Measurements from ENCODE around the gene NHERF1.
A peak's percentile ranks its signal among the peaks of the same experiment; 100 is the strongest.

Gene NHERF1

GRCh38 chr17:74775409-74776043, 27.1 kb downstream of the NHERF1 start:
- Histone ChIP-seq H3K9ac (peak overlapping the region; percentile 56), H2AFZ (ENCODE audit: low read depth) (peak overlapping the region; percentile 67; the same call in 1 of the 2 replicates), H4K20me1 (ENCODE audit: insufficient read depth) (no peaks in the 10 kb centered on the region), H3K27me3 (ENCODE audit: insufficient read depth, low read depth) (no peaks in the 10 kb centered on the region), H3K36me3 (ENCODE audit: insufficient read depth) (no peaks in the 10 kb centered on the region; the same call in 1 of the 2 replicates), H3K4me1 (ENCODE audit: low read depth, poor library complexity, severe bottlenecking) (peaks cover 37% of the 10 kb centered on the region), H3K4me3 (IDR thresholded peaks at IDR 0.05; ENCODE audit: insufficient read depth, low read depth, low read length) (no peak overlapping the region), H3K4me2 (peak overlapping the region; percentile 98), H3K79me2 (ENCODE audit: insufficient read depth, low read depth) (peaks cover 36% of the 10 kb centered on the region), H3K27ac (no peak overlapping the region)
- TF ChIP-seq CTCF (conservative IDR thresholded peaks at IDR 0.05; ENCODE audit: low read depth, low read length): no peak

- peaks cover 41% of the 10 kb centered on the region for H3K4me1 ChIP-seq (ENCODE audit: low read depth, poor library complexity, severe bottlenecking)
- H2AFZ ChIP-seq (ENCODE audit: low read depth): peak within 1 kb of the TSS; percentile 67; the same call in 1 of the 2 replicates
- peak within 1 kb of the TSS; percentile 56 for H3K9ac ChIP-seq
- no peak for TF ChIP-seq CTCF (conservative IDR thresholded peaks at IDR 0.05; ENCODE audit: low read depth, low read length)
- no peaks in the 10 kb centered on the region for H3K27me3 ChIP-seq (ENCODE audit: insufficient read depth, low read depth)
- peaks cover 36% of the 10 kb centered on the region for H3K79me2 ChIP-seq (ENCODE audit: insufficient read depth, low read depth)
- no peak within 1 kb of the TSS for H3K4me3 ChIP-seq (IDR thresholded peaks at IDR 0.05; ENCODE audit: insufficient read depth, low read depth, low read length)
- H3K27ac ChIP-seq: no peak within 1 kb of the TSS
- H3K4me2 ChIP-seq: peak within 1 kb of the TSS; percentile 98
- no peaks in the 10 kb centered on the region for H4K20me1 ChIP-seq (ENCODE audit: insufficient read depth)
- H3K36me3 ChIP-seq (ENCODE audit: insufficient read depth): no peaks in the 10 kb centered on the region; the same call in 1 of the 2 replicates
These were observed 27.9 kb downstream of the NHERF1 start, which contains the start of gene NAT9 for GRCh38 chr17:74776044-74776962. Gene NAT9 (minus strand): TSS chr17:74776345. CDS start chr17:74775698, 647 bp downstream.

GRCh38 chr17:74776990-74777389, 28.6 kb downstream of the NHERF1 start:
- Histone ChIP-seq H3K4me1 (ENCODE audit: low read depth, poor library complexity, severe bottlenecking) (peaks cover 43% of the 10 kb centered on the region), H2AFZ (ENCODE audit: low read depth) (peak overlapping the region; percentile 67; the same call in 1 of the 2 replicates), H3K9ac (peak overlapping the region; percentile 35; the same call in 1 of the 2 replicates), H3K36me3 (ENCODE audit: insufficient read depth) (no peaks in the 10 kb centered on the region; the same call in 1 of the 2 replicates), H3K27ac (no peak overlapping the region), H3K4me3 (IDR thresholded peaks at IDR 0.05; ENCODE audit: insufficient read depth, low read depth, low read length) (no peak overlapping the region), H3K79me2 (ENCODE audit: insufficient read depth, low read depth) (peaks cover 36% of the 10 kb centered on the region), H3K27me3 (ENCODE audit: insufficient read depth, low read depth) (no peaks in the 10 kb centered on the region), H3K4me2 (peak overlapping the region; percentile 91), H4K20me1 (ENCODE audit: insufficient read depth) (no peaks in the 10 kb centered on the region)
- TF ChIP-seq CTCF (conservative IDR thresholded peaks at IDR 0.05; ENCODE audit: low read depth, low read length): no peak

GRCh38 chr17:74777901-74778515, 29.6 kb downstream of the NHERF1 start:
- Histone ChIP-seq H3K9ac (no peak overlapping the region), H3K36me3 (ENCODE audit: insufficient read depth) (no peaks in the 10 kb centered on the region), H3K4me1 (ENCODE audit: low read depth, poor library complexity, severe bottlenecking) (peaks cover 43% of the 10 kb centered on the region), H4K20me1 (ENCODE audit: insufficient read depth) (no peaks in the 10 kb centered on the region), H3K27me3 (ENCODE audit: insufficient read depth, low read depth) (no peaks in the 10 kb centered on the region), H3K4me3 (IDR thresholded peaks at IDR 0.05; ENCODE audit: insufficient read depth, low read depth, low read length) (no peak overlapping the region), H2AFZ (ENCODE audit: low read depth) (no peak overlapping the region), H3K27ac (no peak overlapping the region), H3K79me2 (ENCODE audit: insufficient read depth, low read depth) (peaks cover 36% of the 10 kb centered on the region), H3K4me2 (no peak overlapping the region; the same call in 1 of the 2 replicates)
- TF ChIP-seq CTCF (conservative IDR thresholded peaks at IDR 0.05; ENCODE audit: low read depth, low read length): no peak

All from KMS-11 (cell line).